Peyer's patch (tissue), 4 donors: ENCODE results near the gene DEUP1.
"Not testable (repeated sequence)": the region's sequence is repeated elsewhere in the genome, so short reads cannot be mapped to it uniquely, and the experiment has no call there.

Experiments used
- CTCF ChIP-seq, 6 experiments: fragments of 450-650 bp in 4 of 6; fragments of 200-600 bp in 2 of 6; sonication (generic) in 1 of 6; IDR thresholded peaks; one replicate each; pipeline ENCODE4 v1.5.1; 2017 to 2019; ENCODE audit warnings: antibody characterized with exemption in 6 of 6, mild to moderate bottlenecking in 3 of 6, moderate library complexity in 1 of 6
- POLR2A ChIP-seq, 2 donors: fragments of 450-650 bp; IDR thresholded peaks; one replicate each; pipeline ENCODE4 v1.5.1; 2017; ENCODE audit warnings: antibody characterized with exemption in 2 of 2, mild to moderate bottlenecking in 2 of 2, moderate library complexity in 2 of 2

DNA sequence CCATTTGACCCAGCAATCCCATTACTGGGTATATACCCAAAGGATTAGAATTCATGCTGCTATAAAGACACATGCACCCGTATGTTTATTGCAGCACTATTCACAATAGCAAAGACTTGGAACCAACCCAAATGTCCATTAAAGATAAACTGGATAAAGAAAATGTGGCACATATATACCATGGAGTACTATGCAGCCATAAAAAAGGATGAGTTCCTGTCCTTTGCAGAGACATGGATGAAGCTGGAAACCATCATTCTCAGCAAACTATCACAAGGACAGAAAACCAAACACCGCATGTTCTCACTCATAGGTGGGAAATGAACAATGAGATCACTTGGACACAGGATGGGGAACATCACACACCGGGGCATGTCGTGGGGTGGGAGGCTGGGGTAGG is 133.1 kb downstream of the DEUP1 start:
- not testable (repeated sequence) for TF ChIP-seq CTCF, POLR2A (IDR thresholded peaks at IDR 0.05)
